ENCODE results near the gene LMOD3.

LMOD3 gene

DNA sequence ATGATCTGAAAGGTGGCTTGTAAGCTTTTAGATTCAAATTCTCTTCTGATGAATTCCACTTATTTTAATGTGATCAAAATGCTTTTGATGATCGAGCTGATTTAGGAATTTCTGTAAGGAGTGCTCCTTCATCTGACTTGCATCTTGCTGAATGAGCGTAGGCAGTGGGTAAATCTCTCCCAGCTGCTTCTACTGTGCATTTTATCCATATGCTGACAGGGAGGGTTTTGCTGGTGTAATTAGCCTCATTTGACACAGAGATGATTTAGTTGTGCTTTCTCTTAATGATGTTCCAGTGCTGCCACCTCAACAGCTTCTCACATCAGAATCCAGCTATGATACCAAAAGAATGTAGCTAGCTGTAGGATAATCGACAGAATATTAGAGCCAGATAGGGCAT lies 3.8 kb upstream of the LMOD3 start:
- no peak for DNase-seq (ENCODE audit: low read depth in 2 of 2, low spot score in 1 of 2)

DNA sequence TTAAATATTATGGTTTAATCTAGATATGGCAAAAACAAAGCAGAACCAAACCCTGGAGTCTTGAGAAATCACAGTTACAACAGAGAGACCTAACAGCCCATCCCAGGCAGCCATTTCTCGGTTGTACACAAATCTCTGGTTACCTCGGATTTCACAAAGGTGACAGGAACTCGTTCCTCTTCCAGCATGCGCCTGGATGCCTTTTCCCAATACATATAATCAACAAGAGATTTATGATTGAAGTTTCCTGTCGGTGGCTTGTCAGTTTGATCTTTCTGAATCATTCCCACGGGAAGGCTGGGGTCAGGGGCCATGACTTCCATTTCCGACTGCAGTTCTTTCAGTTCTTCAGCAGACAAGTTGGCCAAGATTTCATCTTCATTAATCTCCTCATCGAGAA lies 445 bp downstream of the LMOD3 start:
- no peak for DNase-seq (ENCODE audit: low read depth in 2 of 2, low spot score in 1 of 2)

DNA sequence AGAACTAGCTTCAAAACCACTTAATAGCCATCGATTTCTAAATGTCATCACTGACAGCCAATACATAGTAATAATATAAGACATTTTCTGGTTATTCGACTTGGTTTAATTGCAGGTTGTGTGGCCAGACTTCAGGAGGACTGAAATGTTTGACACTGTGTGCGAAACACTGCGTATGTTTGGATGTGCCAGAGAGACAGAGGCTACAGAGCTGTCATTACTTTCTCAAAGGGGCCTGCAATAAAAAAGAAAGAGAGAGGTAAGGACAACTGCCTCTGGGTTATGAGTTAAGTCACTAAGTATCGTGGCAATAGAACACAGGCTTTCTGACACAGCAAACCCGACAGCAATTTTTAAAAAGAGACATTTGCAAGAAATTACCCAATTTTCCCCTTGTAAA lies 882 bp downstream of the LMOD3 start:
- no peak for DNase-seq (ENCODE audit: low read depth in 2 of 2, low spot score in 1 of 2)

DNA sequence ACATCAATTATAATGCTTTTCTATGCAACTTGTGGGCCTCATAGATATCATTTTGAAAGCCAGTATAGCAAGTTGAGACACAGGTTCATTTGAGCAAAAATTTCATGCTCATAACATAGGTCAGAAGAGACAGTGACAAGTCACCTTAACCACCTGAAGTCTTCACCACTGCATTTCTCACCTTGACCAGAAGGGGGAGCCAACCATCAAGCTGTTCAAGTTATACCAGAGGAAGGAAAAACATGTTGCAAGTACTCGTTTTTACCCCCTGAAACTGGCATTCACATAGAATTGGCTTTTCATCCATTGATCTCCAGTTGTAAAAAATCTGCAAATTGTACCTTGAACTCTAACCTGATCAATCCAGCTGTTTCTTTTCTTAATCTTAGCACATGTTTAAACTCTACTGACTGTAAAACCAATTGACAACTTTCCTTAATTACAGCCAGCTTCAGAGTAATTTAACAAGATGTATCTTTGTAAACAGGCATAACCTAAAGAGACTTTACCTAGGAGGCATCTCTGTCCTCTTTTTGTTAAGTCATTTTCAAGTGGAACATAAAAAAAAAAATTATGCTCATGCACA lies 1.4 kb downstream of the LMOD3 start:
- peak; percentile 65 to 80 for DNase-seq (ENCODE audit: low read depth in 2 of 2, low spot score in 1 of 2)

DNA sequence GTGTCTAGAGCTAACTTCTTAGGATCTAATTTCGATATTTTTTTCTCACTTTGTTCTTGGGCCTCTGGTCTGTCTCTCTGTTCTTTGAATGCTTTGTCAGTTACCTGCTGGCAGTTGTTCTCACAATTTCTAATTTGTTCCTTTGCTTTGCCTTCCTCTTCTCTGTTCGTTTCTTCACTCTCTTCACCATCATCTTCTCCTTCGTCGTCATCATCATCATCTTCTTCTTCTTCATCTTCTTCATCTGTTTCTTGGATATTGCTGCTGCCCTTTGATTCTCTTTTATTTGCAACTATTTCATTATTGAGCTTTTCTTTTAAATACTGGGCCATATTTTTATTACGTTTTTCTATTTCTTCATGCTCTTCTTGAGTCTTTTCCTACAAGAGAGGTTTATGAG lies 2.7 kb downstream of the LMOD3 start:
- no peak for DNase-seq (ENCODE audit: low read depth in 2 of 2, low spot score in 1 of 2)

DNA sequence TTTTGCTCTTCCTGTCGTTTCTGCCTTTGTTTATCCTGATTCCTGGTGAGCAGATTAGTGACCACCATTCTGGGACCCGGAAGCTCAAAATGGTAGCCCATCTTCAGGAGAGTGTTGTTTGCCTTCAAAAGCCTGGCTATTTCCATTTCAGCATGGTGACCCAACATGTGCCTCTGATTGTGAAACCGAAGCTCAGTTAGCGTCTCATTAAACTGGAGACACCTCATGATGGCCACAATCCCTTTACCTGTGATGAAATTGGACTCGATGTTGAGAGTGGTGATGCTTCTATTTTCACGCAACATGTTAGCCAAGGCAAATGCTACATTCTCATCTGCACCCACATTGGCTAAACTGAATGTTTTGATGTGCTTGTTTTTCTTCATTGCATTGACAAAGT lies 3.3 kb downstream of the LMOD3 start:
- DNase-seq (ENCODE audit: low read depth in 2 of 2, low spot score in 1 of 2) = no peak

DNA sequence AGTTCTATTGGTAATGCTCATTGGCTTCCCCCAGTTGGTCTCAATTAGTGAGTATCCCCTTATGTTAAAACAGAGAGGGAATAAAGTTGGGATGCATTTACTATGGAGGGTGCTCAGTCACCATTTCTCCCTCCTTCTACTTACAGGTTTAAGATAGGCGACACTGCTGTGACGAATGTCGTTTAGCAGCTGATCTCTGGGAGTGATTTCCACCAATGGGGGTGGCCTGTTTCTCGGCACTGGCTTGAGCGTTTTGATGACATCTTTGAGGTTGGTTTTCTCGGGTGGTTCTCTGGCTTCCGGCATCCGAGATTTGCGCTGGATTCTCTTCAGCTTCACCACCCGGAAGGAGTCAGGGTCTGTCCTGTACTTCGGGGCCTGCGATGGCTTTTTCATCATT lies 3.8 kb downstream of the LMOD3 start:
- no peak for DNase-seq (ENCODE audit: low read depth in 2 of 2, low spot score in 1 of 2)

DNA sequence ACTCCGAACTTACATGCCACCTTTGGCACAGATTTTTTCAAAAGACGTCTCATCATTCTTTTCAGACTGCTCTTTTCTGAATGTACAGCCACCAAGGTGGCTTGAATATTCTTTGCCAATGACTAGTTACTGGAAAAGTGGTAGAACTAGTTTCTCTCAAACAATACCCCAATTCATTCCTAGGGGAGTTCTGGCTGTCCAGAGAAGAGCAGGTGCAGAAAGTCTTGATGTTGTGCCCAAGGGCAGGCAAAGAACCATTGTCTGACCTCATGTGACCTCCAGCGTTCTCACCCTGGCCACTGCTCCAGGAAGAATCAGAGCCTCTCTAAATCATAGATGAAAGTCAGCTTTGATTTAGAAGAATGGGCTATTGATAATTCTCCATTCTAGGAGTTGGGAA lies 5.5 kb downstream of the LMOD3 start:
- DNase-seq (ENCODE audit: low read depth in 2 of 2, low spot score in 1 of 2) = no peak

DNA sequence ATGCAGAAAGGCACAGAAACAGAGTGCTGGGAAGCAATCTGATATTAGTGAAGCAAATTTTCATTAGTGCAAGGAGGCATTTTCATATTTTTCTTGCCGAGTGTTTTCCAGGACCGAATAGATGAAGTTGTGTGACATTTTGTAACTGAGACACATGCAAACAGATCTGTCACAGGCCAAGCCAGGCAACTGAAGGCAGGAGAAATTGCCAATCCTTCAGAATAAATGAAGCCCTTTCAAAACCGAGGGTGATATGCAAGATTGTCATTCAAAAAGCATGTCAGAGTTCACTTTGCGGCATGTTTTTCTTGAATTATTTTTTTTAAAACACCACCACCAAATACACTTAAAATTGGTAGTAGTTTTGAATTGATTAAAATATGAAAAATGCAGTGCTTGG lies 6.2 kb downstream of the LMOD3 start:
- DNase-seq (ENCODE audit: low read depth in 2 of 2, low spot score in 1 of 2) = no peak

DNA sequence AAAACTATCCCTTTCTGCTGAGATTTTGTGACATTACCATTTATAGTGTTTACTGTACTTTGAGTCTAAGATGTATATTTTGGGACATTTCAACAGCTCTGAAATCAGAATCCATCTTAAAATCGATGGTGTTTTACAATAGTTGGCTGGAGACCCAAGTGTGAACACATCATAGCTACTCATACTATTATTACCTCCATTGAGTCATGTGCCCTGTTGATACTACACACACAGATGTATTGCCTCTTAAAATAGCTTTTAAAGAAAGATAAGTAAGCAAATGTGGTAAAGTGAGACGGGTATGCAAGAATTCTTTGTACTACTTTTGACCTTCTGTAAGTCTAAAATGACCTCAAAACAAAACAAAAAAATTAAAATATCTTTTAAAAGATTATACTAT lies 6.7 kb downstream of the LMOD3 start:
- DNase-seq (ENCODE audit: low read depth in 2 of 2, low spot score in 1 of 2) = no peak

DNA sequence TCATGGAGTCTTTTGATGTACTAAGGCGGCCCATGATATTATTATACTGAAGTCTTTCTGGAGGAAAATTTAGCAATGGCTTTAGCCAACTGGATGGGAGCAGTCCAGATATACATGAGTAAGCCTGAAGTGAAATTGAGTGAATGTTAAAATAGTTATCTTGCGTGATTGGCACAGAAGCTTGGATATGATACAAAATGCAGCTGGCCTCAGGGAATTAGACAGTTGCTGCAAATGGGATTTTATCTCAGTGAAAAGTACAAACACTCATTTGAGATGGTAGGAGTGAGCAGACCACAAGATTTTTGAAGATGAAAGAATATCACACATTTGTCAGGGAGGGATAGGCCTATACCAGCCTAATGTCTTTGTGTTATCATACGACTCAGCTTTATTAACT lies 8.9 kb downstream of the LMOD3 start:
- no peak for DNase-seq (ENCODE audit: low read depth in 2 of 2, low spot score in 1 of 2)

DNA sequence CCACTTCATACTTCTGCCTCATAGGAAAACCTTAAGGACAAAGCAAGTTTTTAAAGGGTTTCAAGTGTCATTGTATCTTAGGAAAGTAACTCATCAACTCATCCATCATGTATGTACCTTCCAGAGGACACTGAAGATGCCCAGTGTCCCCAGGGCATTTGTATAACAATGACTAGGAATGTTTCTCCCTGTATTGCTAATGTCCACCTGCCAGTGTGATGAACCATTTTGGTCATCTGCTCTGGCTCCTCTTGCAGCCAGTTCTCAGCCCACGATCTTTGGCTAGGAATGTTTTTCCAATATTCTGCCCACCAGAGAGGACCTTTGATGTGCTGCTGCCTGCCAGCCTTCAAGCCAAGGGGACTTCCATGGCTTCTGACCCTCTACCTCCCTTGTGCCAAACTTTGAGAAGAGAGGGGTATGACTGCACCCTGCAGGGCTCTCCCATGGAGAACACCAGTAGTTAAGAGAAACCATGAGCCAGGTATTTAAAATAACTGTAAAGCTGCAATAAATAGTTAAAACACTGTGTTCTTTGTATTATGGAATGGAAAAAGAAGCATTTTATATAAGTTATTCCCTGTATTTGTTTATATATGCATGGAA lies 11.4 kb downstream of the LMOD3 start:
- no peak for DNase-seq (ENCODE audit: low read depth in 2 of 2, low spot score in 1 of 2)

DNA sequence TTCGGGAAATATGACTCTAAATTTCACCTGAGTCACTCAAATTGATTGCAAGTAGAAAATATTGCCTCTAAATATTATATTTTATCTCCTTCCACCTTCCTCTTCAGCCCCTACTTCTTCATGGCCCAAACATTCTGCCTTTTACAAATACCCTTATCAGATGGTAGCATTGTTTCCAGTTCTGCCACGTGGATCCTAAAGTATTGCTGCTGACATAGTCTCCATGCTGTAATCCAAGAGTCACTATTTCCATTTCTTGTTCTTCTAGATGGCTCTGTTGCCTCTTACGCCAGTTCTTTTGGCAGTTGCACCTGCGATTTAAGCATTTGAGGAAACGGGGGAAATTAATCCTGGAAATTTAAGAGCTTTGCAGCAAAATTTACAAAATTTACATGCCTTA lies 13.6 kb downstream of the LMOD3 start:
- DNase-seq (ENCODE audit: low read depth in 2 of 2, low spot score in 1 of 2) = no peak

DNA sequence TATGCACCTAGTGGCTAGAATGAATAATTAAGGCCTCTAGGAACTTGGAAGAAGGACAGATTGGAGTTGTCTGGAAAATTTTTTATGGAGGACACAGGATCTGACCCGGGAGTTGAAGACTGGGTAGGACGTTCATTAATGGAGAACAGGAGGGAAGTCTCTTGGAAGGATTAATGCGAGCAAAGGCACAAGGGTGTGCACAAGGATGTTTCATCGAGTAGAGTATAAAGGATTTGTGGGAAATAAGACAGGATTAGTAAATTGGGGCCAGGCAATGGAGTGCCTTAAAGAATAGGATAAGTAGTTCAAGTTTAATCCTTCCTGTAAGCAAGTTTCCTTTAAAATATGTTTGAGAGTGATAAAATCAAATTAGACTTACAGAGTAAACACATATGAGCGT lies 14.6 kb downstream of the LMOD3 start:
- DNase-seq (ENCODE audit: low read depth in 2 of 2, low spot score in 1 of 2) = no peak

DNA sequence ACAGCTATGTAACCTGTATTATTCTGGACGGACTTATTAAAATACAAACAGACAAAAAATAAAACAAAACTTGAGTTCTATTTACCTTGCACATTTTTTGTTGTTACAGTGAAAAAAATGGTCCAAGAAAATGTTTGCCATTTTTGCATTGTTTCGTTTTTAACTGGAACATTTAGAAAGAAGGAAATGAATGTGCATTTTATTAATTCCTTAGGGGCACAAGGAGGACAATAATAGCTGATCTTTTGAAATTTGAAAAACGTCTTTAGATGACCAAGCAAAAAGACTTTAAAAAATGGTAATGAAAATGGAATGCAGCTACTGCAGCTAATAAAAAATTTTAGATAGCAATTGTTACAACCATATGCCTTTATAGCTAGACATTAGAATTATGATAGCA lies 17.1 kb downstream of the LMOD3 start:
- no peak for DNase-seq (ENCODE audit: low read depth in 2 of 2, low spot score in 1 of 2)

DNA sequence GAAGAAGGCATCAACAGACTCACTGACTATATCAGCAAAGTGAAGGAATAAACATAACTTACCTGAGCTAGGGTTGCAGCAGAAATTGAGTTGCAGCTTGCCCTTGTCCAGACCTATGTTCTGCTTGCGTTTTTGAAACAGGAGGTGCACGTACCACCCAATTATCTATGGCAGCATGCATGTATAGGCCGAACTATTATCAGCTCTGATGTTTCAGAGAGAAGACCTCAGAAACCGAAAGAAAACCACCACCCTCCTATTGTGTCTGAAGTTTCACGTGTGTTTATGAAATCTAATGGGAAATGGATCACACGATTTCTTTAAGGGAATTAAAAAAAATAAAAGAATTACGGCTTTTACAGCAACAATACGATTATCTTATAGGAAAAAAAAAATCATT lies 17.8 kb downstream of the LMOD3 start:
- DNase-seq (ENCODE audit: low read depth in 2 of 2, low spot score in 1 of 2) = no peak

DNA sequence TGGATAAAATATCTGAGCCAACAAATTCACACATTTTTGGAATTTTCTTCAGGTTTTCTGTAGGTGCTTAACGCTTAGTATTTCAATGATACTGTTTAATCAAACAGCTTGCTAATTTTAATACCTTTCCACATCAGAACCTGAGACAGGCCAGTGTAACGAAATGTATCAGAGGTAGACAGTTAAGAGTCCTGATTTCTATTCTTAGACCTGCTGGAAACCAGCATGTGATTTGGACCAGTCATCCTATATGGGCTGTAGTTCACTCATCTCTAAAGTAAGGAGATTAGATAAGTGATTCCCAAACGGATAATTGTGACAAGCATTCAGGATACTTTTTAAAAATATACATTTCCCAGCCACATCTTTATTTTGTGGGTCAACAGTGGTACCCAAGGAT lies 19.3 kb downstream of the LMOD3 start:
- DNase-seq (ENCODE audit: low read depth in 2 of 2, low spot score in 1 of 2) = no peak

DNA sequence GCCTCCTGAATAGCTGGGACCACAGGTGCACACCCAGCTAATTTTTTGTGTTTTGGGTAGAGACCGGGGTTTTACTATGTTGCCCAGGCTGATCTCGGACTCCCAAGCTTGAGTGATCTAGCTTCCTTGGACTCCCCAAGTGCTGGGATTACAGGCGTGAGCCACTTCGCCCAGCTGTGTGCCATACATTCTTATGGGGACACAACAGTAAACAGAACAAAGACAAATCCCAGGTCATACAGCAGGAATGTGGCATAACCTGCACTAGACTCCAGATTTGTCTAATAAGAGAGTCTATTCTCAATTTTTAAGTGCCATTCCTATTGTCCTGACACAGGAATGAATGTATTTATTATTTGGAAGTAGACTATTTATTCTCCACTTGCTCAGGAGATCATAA lies 20.0 kb downstream of the LMOD3 start:
- no peak for DNase-seq (ENCODE audit: low read depth in 2 of 2, low spot score in 1 of 2)

DNA sequence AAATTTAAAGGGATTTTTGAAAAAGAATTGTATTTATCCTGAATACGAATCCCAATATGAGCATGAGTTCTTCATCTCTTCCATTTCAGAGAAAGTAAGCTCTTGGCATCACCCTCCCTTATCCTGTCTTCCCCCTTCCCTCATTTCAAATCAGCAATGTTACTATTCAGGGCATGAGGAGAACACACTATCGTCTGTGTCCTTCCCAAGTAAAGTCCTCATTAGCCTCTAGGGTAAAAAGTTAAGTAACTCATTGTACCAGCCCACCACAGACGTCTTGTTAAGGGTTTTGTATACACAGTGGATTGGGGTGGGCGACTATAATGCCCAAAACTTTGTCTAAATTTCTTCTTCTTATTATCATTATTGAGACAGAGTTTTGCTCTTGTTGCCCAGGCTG lies 22.8 kb downstream of the LMOD3 start:
- no peak for DNase-seq (ENCODE audit: low read depth in 2 of 2, low spot score in 1 of 2)

DNA sequence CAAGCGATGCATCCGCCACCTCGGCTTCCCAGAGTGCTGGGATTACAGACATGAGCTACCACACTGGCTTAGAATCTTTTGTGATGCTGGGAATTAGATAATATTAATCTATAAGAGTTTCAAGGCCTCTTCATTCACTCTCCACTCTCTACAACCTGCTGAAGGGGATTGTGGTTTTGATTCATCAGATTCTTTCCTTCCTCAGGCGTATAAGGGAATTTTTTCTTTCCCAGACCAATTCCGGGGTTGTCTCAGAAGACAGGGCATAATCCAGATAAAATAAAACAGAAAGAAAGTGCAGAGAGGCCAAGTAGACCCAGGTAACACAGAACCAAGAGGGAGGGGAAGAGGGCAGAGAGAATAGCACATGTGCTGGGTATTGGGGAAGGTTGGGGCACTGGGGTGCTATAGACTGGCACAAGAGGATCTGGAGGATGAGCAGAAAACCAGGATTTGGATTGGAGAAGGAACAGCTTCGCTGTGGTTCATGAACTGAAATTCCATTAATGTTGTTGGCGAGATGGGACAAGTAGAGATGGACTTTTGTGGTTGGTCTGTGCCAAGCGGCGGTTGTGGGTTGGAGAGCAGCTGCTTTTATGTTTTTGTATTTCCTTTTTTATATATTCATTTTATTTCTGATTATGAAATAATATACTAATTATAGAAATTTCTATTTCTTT lies 24.8 kb downstream of the LMOD3 start:
- no peak for DNase-seq (ENCODE audit: low read depth in 2 of 2, low spot score in 1 of 2)

DNA sequence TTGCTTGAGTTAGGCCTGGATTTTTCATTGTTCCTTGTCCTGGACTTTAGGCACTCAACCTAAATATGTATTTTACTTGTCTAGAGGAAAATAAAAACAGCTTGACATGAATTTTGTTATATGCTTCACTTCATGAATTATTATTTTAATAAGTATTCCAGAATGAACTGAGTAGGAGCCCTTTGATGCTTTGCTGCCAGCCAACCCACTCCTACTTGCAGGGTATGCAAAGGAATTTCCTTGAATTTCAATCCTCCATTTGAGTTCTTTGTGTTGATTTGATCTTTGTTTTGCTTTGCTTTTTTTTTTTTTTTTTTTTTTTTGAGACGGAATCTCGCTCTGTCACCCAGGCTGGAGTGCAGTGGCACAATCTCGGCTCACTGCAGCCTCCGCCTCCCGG lies 26.1 kb downstream of the LMOD3 start:
- DNase-seq (ENCODE audit: low read depth in 2 of 2, low spot score in 1 of 2) = no peak

DNA sequence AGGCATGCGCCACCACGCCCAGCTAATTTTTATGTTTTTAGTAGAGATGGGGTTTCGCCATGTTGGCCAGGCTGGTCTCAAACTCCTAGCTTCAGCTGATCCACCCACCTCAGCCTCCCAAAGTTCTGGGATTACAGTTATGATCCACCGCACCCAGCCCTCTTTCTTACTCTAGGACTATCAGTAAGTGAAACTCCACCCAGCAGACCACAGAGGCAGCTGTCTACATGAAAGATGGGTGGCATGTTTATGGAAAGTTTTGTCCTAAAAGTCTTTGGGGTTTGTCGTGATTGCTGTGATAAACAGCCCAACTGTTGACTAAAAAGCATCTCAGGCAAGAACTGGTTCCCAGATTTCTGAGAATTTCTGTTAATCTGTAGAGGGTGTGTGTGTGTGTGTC lies 26.8 kb downstream of the LMOD3 start:
- DNase-seq (ENCODE audit: low read depth in 2 of 2, low spot score in 1 of 2) = no peak

Measured in stimulated activated CD8-positive, alpha-beta memory T cell treated with anti-CD3 and anti-CD28 coated beads, Interleukin-4, amount 100 ng/mL, for 4 hours (primary cell).